ENCODE results near the gene ZSCAN29.

- TF ChIP-seq SUZ12 (IDR thresholded peaks at IDR 0.05; ENCODE audit: extremely low read depth, insufficient read depth, insufficient read length) (no peak), YY1 (IDR thresholded peaks at IDR 0.05; ENCODE audit: insufficient read depth, insufficient read length) (no peak)
These were observed 56.7 kb downstream of the ZSCAN29 start for GRCh38 chr15:43314171-43314570.
